Measurements from ENCODE around the gene CALY. TPM values are rescaled to one million over a fixed set of nuclear protein-coding genes. Genes with fewer than 3 reads are reported as not detected.

Gene CALY
- total RNA-seq, 1 experiment from 2014 or later = not detected

- intact Hi-C loops (cut with micrococcal nuclease) = loop anchor here (10.0 kb wide), 1 partner anchor 177 kb away; no protein-coding TSS in a partner anchor
- Histone ChIP-seq H3K9ac (ENCODE audit: low read length) (no peak overlapping the region), H3K27ac (ENCODE audit: low read length) (no peak overlapping the region), H3K27me3 (ENCODE audit: low read length) (peaks cover 11% of the 10 kb centered on the region; the same call in 1 of the 2 replicates), H3K9me3 (ENCODE audit: low read length) (no peaks in the 10 kb centered on the region), H3K4me2 (ENCODE audit: low read length) (peak overlapping the region; percentile 56), H3K36me3 (ENCODE audit: low read depth, low read length) (no peaks in the 10 kb centered on the region), H3K79me2 (ENCODE audit: low read length) (no peaks in the 10 kb centered on the region), H4K20me1 (ENCODE audit: low read length) (no peaks in the 10 kb centered on the region), H3K4me3 (ENCODE audit: low read length) (no peak overlapping the region), H3K9me2 (replicated peaks; ENCODE audit: low read length) (no peaks in the 10 kb centered on the region), H2AFZ (ENCODE audit: low read length) (no peak overlapping the region), H3F3A (ENCODE audit: low read length, unreplicated experiment) (peaks cover 4% of the 10 kb centered on the region), H3K4me1 (ENCODE audit: insufficient read depth, low read length) (peaks cover 15% of the 10 kb centered on the region)
- no TSS peak for BruUV-seq (replicated peaks)
- no peak; the same call in 1 of the 2 replicates for ATAC-seq
- CTCF ChIA-PET = interaction anchor here (1.3 kb wide), 1 partner anchor 14 kb away, joined by 4 read pairs; no protein-coding TSS in a partner anchor
- POLR2A ChIA-PET (ENCODE audit: unreplicated experiment) = no interaction called here
- TF ChIP-seq CTCF (conservative IDR thresholded peaks at IDR 0.05; ENCODE audit: low read depth, low read length) (peak; percentile 35; the same call in 1 of the 2 replicates), EZH2phosphoT487 (IDR thresholded peaks at IDR 0.05; ENCODE audit: borderline replicate concordance, low read length) (no peak), EZH2 (IDR thresholded peaks at IDR 0.05; ENCODE audit: low read length, unreplicated experiment) (no peak)
- DNase-seq = peak; percentile 13
Observed at GRCh38 chr10:133327651-133328357, 8.9 kb downstream of the CALY start.

GRCh38 chr10:133326745-133327650 is 9.7 kb downstream of the CALY start:
- DNase-seq = peak; percentile 53
- Histone ChIP-seq H3K4me2 (ENCODE audit: low read length) (peak overlapping the region; percentile 56), H3K4me3 (ENCODE audit: low read length) (no peak overlapping the region), H3K4me1 (ENCODE audit: insufficient read depth, low read length) (peaks cover 15% of the 10 kb centered on the region), H3K27ac (ENCODE audit: low read length) (no peak overlapping the region), H3K27me3 (ENCODE audit: low read length) (peaks cover 11% of the 10 kb centered on the region; the same call in 1 of the 2 replicates), H3K36me3 (ENCODE audit: low read depth, low read length) (no peaks in the 10 kb centered on the region), H3K9me2 (replicated peaks; ENCODE audit: low read length) (no peaks in the 10 kb centered on the region), H3F3A (ENCODE audit: low read length, unreplicated experiment) (peaks cover 4% of the 10 kb centered on the region), H4K20me1 (ENCODE audit: low read length) (no peaks in the 10 kb centered on the region), H3K9me3 (ENCODE audit: low read length) (no peaks in the 10 kb centered on the region), H3K79me2 (ENCODE audit: low read length) (no peaks in the 10 kb centered on the region), H2AFZ (ENCODE audit: low read length) (no peak overlapping the region), H3K9ac (ENCODE audit: low read length) (no peak overlapping the region)
- intact Hi-C loops (cut with micrococcal nuclease) = loop anchor here (10.0 kb wide), 1 partner anchor 178 kb away; no protein-coding TSS in a partner anchor
- BruUV-seq (replicated peaks) = no TSS peak
- POLR2A ChIA-PET (ENCODE audit: unreplicated experiment) = no interaction called here
- ATAC-seq = peak; percentile 34
- TF ChIP-seq CTCF (conservative IDR thresholded peaks at IDR 0.05; ENCODE audit: low read depth, low read length) (no peak), EZH2 (IDR thresholded peaks at IDR 0.05; ENCODE audit: low read length, unreplicated experiment) (no peak), EZH2phosphoT487 (IDR thresholded peaks at IDR 0.05; ENCODE audit: borderline replicate concordance, low read length) (no peak)
- CTCF ChIA-PET = interaction anchor here (1.3 kb wide), 1 partner anchor 13 kb away, joined by 4 read pairs; no protein-coding TSS in a partner anchor

Data from PC-3 (cell line).